Neural progenitor cell (in vitro differentiated cells): Measurements from ENCODE around the gene KCNMA1. TPM values are rescaled to one million over a fixed set of nuclear protein-coding genes. Genes with fewer than 3 reads are reported as not detected.
"Not testable (repeated sequence)": the region's sequence is repeated elsewhere in the genome, so short reads cannot be mapped to it uniquely, and the experiment has no call there.

Source experiments
- DNase-seq: peaks from one replicate; pipeline ENCODE4 v3.0.0-alpha.2; 2016; ENCODE audit warnings: low spot score
- H2AFZ ChIP-seq: fragments of 200-600 bp; sonication (generic); replicated peaks from 2 replicates; pipeline ENCODE4 v1.6.1; 2016; ENCODE audit warnings: antibody characterized with exemption
- H3F3A ChIP-seq: fragments of 200-600 bp; sonication (generic); 2 replicates; pipeline ENCODE4 v1.6.1; 2016; ENCODE audit warnings: antibody characterized with exemption, low read depth
- H3K27ac ChIP-seq: fragments of 200-600 bp; sonication (generic); 2 replicates; pipeline ENCODE4 v1.5.1; 2016; ENCODE audit warnings: mild to moderate bottlenecking
- H3K27me3 ChIP-seq: fragments of 200-600 bp; sonication (generic); 2 replicates; pipeline ENCODE4 v1.6.1; 2016; ENCODE audit warnings: mild to moderate bottlenecking, moderate library complexity
- H3K36me3 ChIP-seq: fragments of 200-600 bp; sonication (generic); 2 replicates; pipeline ENCODE4 v1.5.1; 2016
- H3K4me1 ChIP-seq: fragments of 200-600 bp; sonication (generic); 2 replicates; pipeline ENCODE4 v1.6.1; 2016; ENCODE audit warnings: mixed run types
- H3K4me2 ChIP-seq: fragments of 200-600 bp; sonication (generic); 2 replicates; pipeline ENCODE4 v1.6.1; 2016
- H3K4me3 ChIP-seq: fragments of 200-600 bp; sonication (generic); 2 replicates; pipeline ENCODE4 v1.5.1; 2016
- H3K79me2 ChIP-seq: fragments of 200-600 bp; sonication (generic); 2 replicates; pipeline ENCODE4 v1.6.1; 2016; ENCODE audit warnings: low read depth
- H3K9ac ChIP-seq: fragments of 200-600 bp; sonication (generic); 2 replicates; pipeline ENCODE4 v1.6.1; 2016
- H3K9me3 ChIP-seq: fragments of 200-600 bp; sonication (generic); 2 replicates; pipeline ENCODE4 v1.5.1; 2016; ENCODE audit warnings: low read depth
- H4K20me1 ChIP-seq: fragments of 200-600 bp; sonication (generic); 2 replicates; pipeline ENCODE4 v1.6.1; 2016; ENCODE audit warnings: low read depth
- H3K27ac Mint-ChIP-seq: 3 replicates; pipeline ENCODE4 v1.8.0; 2021; ENCODE audit warnings: mixed read lengths
- H3K27me3 Mint-ChIP-seq: 2 replicates; pipeline ENCODE4 v1.8.0; 2022; ENCODE audit warnings: low read depth, mild to moderate bottlenecking, inconsistent platforms, moderate library complexity, mixed read lengths; ENCODE audit not compliant: insufficient read depth
- H3K36me3 Mint-ChIP-seq: 3 replicates; pipeline ENCODE4 v1.8.0; 2021; ENCODE audit warnings: mixed read lengths
- H3K4me1 Mint-ChIP-seq: 3 replicates; pipeline ENCODE4 v1.8.0; 2021; ENCODE audit warnings: mixed read lengths
- H3K4me3 Mint-ChIP-seq: 3 replicates; pipeline ENCODE4 v1.8.0; 2021; ENCODE audit warnings: mild to moderate bottlenecking, moderate library complexity, mixed read lengths
- H3K9me3 Mint-ChIP-seq: 3 replicates; pipeline ENCODE4 v1.8.0; 2020; ENCODE audit warnings: mixed read lengths
- EZH2 ChIP-seq: fragments of 200-600 bp; sonication (generic); IDR thresholded peaks from 2 replicates; pipeline ENCODE4 v1.6.1; 2017; ENCODE audit warnings: antibody characterized with exemption, mild to moderate bottlenecking, moderate library complexity
- EZH2phosphoT487 ChIP-seq: fragments of 200-600 bp; sonication (generic); IDR thresholded peaks from 2 replicates; pipeline ENCODE4 v1.6.1; 2017; ENCODE audit warnings: antibody characterized with exemption
- total RNA-seq: library from RNA; depleted of rRNA; stranded (reverse); fragments of >200 nt; gene quantifications from 2 replicates; pipeline ENCODE4 v1.2.3, GENCODE V29; 2015; ENCODE audit warnings: low replicate concordance
- TF ChIP-seq, protein P1 (sequence below): fragments of 200-600 bp; sonication (generic); IDR thresholded peaks from 2 replicates; pipeline ENCODE4 v1.5.1; 2017; ENCODE audit warnings: antibody characterized with exemption, mild to moderate bottlenecking

The KCNMA1 gene
- total RNA-seq, 1 donor from 2014 or later = 2.4 TPM

DNA sequence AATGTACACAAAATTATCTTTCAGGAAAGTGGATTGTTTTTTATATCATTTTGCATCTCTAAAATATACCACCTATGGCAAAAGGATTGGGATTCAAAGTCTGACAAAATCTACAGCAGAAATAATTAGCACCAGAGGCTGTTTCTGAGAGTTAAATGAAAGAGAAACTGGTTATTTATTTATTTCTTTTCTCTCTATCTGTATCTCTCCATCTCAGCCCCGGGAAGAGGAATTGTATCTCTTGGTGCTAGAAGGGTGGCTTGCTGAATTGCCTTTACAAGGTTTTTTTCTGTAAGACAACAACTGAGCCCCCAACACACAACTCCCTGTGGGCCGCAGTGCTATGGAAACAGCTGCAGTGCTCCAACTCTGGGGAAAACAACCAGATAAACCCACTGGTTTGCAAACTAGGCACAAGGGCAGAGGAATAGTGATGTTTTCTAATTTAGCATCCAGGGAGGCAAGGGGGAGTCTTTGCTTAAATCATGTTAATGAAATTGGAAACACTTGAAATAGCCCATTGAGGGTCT is 249.0 kb downstream of the KCNMA1 start:
- no peak overlapping the region for H3K27ac ChIP-seq

DNA sequence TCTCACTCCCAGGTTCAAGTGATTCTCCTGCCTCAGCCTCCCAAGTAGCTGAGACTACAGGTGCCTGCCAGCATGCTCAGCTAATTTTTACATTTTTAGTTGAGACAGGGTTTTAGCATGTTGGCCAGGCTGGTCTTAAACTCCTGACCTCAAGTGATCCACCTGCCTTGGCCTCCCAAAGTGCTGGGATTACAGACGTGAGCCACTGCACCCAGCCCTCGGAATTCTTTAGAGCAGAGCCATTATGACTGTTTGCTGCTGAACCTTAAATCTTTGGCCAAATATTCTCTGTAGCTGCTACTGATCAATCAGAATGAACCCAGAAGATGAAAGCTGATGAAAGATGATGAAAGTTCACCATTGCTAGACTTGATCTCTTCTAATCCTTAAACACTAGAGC is 249.9 kb downstream of the KCNMA1 start:
- not testable (repeated sequence) for H2AFZ ChIP-seq, DNase-seq

More for the DNA sequence above, 249.0 kb downstream of the KCNMA1 start:
- Histone ChIP-seq H3K27me3 (no peaks in the 10 kb centered on the region), H2AFZ (no peak overlapping the region), H3K36me3 (no peaks in the 10 kb centered on the region), H3K4me2 (no peak overlapping the region), H3K79me2 (no peaks in the 10 kb centered on the region), H4K20me1 (no peaks in the 10 kb centered on the region), H3F3A (no peaks in the 10 kb centered on the region), H3K9ac (no peak overlapping the region), H3K4me3 (no peak overlapping the region), H3K9me3 (no peaks in the 10 kb centered on the region), H3K4me1 (peaks cover 15% of the 10 kb centered on the region)
- TF ChIP-seq EZH2phosphoT487 (no peak), EZH2 (no peak)
- TF ChIP-seq, protein P1, sequence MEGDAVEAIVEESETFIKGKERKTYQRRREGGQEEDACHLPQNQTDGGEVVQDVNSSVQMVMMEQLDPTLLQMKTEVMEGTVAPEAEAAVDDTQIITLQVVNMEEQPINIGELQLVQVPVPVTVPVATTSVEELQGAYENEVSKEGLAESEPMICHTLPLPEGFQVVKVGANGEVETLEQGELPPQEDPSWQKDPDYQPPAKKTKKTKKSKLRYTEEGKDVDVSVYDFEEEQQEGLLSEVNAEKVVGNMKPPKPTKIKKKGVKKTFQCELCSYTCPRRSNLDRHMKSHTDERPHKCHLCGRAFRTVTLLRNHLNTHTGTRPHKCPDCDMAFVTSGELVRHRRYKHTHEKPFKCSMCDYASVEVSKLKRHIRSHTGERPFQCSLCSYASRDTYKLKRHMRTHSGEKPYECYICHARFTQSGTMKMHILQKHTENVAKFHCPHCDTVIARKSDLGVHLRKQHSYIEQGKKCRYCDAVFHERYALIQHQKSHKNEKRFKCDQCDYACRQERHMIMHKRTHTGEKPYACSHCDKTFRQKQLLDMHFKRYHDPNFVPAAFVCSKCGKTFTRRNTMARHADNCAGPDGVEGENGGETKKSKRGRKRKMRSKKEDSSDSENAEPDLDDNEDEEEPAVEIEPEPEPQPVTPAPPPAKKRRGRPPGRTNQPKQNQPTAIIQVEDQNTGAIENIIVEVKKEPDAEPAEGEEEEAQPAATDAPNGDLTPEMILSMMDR = no peak
- no peaks in the 10 kb centered on the region for H3K9me3 Mint-ChIP-seq
- no peaks in the 10 kb centered on the region for H3K36me3 Mint-ChIP-seq
- peaks cover 67% of the 10 kb centered on the region for H3K4me1 Mint-ChIP-seq
- no peak overlapping the region for H3K4me3 Mint-ChIP-seq
- no peak for DNase-seq
- no peak overlapping the region for H3K27ac Mint-ChIP-seq
- peaks cover 5% of the 10 kb centered on the region for H3K27me3 Mint-ChIP-seq

GRCh38 chr10:77387247-77387646 is 250.4 kb downstream of the KCNMA1 start:
- DNase-seq = no peak
- Mint-ChIP-seq H3K4me1 (peaks cover 67% of the 10 kb centered on the region), H3K9me3 (no peaks in the 10 kb centered on the region), H3K27me3 (peaks cover 5% of the 10 kb centered on the region), H3K27ac (no peak overlapping the region), H3K36me3 (no peaks in the 10 kb centered on the region), H3K4me3 (no peak overlapping the region)
- Histone ChIP-seq H3K4me2 (no peak overlapping the region), H3K4me3 (no peak overlapping the region), H3K79me2 (no peaks in the 10 kb centered on the region), H3K36me3 (no peaks in the 10 kb centered on the region), H4K20me1 (no peaks in the 10 kb centered on the region), H3K27ac (no peak overlapping the region), H2AFZ (no peak overlapping the region), H3K9me3 (no peaks in the 10 kb centered on the region), H3K27me3 (no peaks in the 10 kb centered on the region), H3F3A (no peaks in the 10 kb centered on the region), H3K4me1 (peaks cover 15% of the 10 kb centered on the region), H3K9ac (no peak overlapping the region)
- TF ChIP-seq EZH2 = no peak
- TF ChIP-seq, protein P1 = no peak
- TF ChIP-seq EZH2phosphoT487 = no peak

More for the DNA sequence above, 249.9 kb downstream of the KCNMA1 start:
- not testable (repeated sequence) for H3K4me2 ChIP-seq, H3K27ac ChIP-seq, H3K9me3 Mint-ChIP-seq, H3K36me3 Mint-ChIP-seq, H3K4me3 Mint-ChIP-seq, H3K36me3 ChIP-seq, H3F3A ChIP-seq, H3K27me3 Mint-ChIP-seq, H3K9ac ChIP-seq, H3K79me2 ChIP-seq, H3K27ac Mint-ChIP-seq, H3K27me3 ChIP-seq, H4K20me1 ChIP-seq, H3K9me3 ChIP-seq, H3K4me3 ChIP-seq
- H3K4me1 ChIP-seq = peaks cover 15% of the 10 kb centered on the region
- H3K4me1 Mint-ChIP-seq = peaks cover 69% of the 10 kb centered on the region

- Histone ChIP-seq H3K4me3 (no peak overlapping the region), H2AFZ (no peak overlapping the region), H3K36me3 (no peaks in the 10 kb centered on the region), H4K20me1 (no peaks in the 10 kb centered on the region), H3K79me2 (no peaks in the 10 kb centered on the region), H3F3A (no peaks in the 10 kb centered on the region), H3K27me3 (no peaks in the 10 kb centered on the region), H3K9me3 (no peaks in the 10 kb centered on the region), H3K27ac (no peak overlapping the region), H3K4me2 (no peak overlapping the region), H3K4me1 (peaks cover 15% of the 10 kb centered on the region), H3K9ac (no peak overlapping the region)
- H3K4me3 Mint-ChIP-seq = no peak overlapping the region
- TF ChIP-seq EZH2phosphoT487 = no peak
- TF ChIP-seq, protein P1 = no peak
- H3K9me3 Mint-ChIP-seq = no peaks in the 10 kb centered on the region
- no peaks in the 10 kb centered on the region for H3K36me3 Mint-ChIP-seq
- DNase-seq = no peak
- no peak overlapping the region for H3K27ac Mint-ChIP-seq
- H3K27me3 Mint-ChIP-seq = peaks cover 5% of the 10 kb centered on the region
- peaks cover 67% of the 10 kb centered on the region for H3K4me1 Mint-ChIP-seq
Observed at GRCh38 chr10:77386838-77387237, 250.8 kb downstream of the KCNMA1 start.
